GM18520 (cell line): ENCODE results near the gene ZSCAN31.

ENCODE experiments used
- ATAC-seq: cut with Tn5 transposase; IDR thresholded peaks from one replicate; pipeline ENCODE4 v1.9.1; 2021; ENCODE audit not compliant: unreplicated experiment

Gene ZSCAN31

DNA sequence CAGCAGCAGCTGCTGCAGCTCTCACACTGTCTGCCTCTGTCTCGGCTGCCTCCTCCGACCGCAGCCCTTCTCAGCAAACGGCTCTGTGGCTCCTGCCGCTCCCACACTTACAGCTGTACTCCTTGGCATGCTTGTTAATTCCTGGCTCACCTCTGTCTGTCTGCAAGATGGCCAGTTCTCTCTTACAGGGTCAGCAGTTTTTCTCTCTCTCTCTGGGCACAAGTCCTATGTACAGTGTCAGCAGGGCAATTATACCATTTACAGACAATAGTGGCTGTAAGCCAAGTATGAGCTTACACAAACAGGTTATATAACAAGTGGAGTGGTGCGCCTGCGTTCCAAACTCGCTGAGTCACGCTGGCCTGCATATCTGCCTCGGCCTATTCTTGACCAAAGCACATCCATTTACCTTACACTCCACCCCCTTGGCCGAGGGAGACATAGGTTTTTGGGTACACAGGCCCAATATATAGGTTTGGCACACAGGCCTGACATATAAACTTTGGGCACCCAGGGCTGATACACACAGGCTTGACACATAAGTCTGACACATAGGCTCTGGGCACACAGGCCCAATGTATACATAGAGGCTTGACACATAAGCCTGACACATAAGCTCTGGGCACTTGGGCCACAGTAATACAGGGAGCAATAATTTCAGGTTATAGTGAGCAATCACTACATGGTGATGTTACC, 18.2 kb upstream of the ZSCAN31 start:
- ATAC-seq: no peak

DNA sequence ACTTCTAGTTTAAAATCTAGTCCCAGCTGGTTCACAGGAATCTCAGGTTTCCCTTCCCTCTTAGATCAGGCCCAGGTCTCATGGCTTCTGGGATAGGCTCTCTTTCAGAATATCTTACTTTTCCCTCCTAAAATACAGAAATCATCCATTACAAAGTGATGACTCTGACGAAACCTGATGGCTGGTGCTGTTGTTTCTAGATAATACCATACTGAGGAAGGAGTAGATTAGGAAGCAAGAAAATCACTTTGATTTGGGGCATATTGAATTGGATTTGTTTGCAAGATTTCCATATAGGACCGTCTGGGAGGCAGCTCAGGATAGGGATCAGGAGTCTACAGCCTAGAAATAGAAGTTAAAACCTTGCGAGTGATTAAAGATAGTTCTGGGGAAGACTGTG, 17.4 kb upstream of the ZSCAN31 start:
- no peak for ATAC-seq

DNA sequence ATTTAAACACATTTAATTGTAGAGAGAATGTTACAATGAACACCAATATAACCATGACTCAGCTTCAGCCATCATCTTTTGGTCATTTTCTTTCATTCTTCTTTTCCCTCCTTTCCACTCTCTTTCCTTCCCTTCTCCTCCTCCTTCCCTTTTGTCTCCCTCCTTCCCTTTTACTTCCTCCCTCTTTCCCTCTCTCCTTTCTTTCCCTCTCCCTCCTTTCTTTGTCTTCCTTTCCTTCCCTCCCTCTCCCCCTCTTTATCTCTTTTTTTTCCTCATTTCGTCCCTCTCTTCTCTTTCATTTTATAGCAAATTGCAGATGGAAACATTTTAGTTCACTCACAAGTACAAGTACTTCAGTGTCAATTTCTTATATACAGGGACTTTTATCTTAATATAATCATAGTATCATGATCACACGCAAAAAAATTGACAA, 15.6 kb upstream of the ZSCAN31 start:
- no peak for ATAC-seq

DNA sequence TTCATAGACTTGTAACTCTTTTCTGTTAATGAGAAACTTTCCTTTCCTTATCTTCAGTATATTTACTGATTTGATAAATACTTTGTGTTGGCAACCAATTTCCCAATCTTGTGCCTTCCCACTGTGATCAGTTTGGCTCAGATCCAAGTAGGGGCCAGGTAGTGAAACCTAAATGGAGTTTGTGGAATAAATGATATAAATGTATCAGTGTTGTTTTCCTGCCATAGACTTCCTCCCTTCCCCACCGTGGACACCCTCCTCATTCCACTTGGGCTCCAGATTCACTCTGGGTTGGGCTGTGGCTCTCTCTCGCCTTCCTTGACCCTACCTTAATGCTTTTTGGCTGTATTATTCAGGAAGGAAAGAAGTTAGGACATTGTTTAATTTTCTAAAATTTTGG, 15.1 kb upstream of the ZSCAN31 start:
- no peak for ATAC-seq

DNA sequence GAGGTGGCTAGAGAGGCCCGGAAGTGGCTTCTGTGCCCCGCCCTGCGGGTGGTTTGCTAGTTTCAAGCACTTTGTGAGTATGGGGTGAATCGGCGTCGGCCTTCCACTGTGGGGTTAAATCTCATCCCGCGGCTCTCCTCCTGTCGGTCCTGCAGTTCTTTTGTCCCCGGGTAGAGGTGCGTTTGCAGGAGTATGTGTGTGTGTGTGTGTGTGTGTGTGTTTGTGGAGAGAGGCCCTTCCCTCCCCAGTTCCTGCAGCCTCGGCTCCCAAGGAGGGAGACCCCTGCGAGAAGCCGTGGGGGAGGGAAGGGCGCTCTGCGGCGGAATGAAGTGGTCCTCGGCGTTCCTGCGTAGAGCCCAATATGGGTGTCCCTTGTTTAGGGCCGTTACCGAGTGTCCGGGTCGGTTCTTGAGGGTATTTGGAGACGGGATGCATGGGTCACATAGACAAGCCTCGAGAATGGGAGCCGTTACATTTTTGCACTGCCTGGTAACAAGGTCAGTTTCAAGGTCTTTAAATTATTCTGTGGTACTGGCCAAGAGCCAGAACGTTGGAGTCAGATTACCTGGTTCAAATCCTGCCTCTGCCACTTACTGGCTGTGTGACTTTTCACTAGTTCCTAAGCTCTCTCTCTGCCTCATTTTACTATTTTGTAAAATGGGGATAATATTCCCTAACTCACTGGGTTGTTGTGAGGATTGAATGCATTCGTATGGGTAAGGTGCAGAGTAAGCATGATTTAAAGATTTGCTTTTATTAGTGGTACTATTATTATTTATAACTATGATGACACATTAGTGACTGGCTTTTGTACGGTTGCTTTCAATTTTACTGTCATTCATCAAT, 14.2 kb upstream of the ZSCAN31 start, which contains the start of gene ZKSCAN3:
TSS of gene ZKSCAN3 (plus strand) at position 56 of the 846 bp plus-strand sequence. CDS start 9,640 bp downstream, outside the sequence.
- peak; percentile 93 for ATAC-seq

DNA sequence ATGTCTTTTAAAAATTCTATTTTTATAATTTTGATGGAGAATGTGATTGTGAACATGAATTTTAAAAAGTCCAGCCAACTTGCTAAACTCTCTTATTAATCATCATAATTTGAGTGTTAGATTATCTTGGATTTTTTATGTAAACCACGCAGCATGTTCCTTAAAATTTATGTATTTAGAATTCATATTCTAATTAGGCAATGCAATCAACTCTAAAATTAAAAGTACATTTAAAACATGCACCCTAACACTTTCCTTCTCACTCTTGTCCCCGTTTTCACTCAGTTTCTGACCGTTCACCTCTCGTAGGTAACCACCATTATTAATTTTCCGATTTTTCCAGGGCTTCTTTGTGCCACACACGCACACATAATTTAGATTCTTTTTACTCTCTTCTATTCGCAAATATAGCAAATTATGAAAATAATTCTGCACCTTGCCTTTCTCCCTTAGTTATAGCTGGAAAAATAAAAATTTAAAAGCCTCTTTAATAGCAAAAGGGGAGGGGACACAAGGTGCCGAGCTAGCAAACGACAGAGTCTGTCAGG, 13.5 kb upstream of the ZSCAN31 start:
- no peak for ATAC-seq

DNA sequence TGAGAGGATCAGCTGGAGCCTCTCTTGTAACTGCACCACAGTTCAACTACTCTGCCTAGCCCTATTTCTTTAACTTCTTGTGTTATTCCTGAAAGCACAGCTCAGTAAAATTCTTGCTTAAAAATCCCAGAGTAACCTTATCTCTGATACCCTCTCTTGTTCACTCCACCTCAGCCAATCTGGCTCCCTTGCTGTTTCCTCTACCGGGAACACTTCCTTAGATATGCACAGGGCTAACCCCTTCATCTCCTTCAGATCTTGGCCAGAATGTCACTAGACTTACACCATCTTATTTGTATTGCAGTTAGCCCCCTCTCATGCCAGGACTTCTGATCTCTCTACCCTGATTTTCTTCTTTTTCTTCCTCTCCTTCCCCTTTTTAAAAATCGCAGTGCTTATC, 11.2 kb upstream of the ZSCAN31 start:
- ATAC-seq: no peak

DNA sequence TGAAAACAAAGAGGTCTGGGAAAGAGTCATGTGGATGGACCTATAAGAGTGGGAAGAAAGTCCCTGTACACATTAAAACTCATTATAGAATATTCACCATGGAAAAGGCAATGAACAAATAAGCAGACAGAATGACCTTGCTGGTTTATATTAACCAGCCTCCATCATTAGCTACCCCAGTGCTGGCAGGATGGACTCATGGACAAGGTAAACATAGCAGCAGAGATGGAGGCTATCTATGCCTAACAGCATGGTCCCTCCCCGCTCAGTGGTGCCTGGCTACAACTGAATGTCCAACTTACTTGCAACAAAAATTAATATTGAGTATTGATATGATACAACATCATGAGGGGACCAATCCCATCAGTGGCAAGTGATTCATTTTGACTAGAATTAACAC, 9.3 kb upstream of the ZSCAN31 start:
- no peak for ATAC-seq

DNA sequence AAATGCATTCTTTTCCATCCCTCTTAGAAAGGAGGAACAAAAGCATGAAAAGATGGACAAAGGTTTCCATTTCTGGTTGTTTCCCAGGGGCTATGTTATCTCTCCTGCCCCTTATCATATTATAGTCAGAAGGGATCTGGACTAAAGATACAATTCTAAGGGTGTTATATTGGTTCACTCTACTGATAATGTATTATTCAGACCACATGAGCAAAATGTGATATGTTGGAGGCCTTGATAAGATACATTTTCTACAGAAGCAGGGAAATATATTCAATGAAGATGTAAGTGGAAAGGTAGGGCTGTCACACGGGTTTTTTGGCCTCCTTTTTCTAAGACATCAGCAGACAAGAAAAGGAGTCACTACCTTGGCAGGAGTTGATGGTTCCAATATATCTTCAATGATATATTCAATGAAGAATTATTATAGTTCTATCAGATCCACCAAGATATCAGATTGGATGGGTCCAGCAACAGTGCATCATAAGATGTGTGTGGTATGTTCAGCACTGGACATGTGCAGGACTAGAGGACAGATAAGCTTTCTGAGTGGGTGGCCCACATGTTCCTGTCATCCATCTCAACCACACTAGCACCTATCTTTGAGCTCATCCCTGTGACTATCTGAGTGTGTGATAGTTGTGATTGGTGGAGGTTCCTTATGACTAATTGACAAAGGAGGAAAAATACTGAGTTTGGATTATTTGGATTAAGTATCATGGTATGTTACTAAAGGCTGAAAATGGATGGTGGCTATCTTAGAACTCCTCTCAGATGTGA, 8.1 kb upstream of the ZSCAN31 start:
- no peak for ATAC-seq

DNA sequence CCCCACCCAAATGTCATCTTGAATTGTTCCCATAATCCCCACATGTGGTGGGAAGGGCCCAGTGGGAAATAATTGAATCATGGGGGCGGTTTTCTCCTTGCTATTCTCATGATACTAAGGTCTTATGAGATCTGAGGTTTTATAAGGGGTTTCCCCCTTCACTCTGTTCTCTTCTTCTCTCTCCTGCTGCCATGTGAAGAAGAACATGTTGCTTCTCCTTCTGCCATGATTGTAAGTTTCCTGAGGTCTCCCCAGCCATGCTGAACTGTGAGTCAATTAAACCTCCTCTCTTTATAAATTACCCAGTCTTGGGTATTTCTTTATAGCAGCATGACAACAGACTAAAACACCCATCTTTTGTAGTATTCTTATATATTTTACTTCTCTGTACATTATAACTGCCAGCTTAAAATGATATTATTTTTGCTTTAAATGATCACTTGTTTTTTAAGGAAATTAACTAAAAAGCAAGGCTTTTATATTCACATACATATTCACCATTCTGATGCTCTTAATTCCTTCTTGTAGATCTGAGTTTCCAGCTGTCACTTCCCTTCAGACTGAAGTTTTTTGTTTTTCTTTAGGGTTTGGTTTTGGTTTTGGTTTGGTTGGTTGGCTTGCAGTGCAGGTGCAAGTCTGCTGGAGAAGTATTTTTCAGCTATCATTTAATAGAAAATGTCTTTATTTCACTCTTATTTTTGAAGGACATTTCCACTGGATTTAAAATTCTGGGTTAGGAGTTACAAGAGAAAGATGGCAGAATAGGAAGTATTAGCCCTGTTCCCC, 4.6 kb upstream of the ZSCAN31 start:
- no peak for ATAC-seq

DNA sequence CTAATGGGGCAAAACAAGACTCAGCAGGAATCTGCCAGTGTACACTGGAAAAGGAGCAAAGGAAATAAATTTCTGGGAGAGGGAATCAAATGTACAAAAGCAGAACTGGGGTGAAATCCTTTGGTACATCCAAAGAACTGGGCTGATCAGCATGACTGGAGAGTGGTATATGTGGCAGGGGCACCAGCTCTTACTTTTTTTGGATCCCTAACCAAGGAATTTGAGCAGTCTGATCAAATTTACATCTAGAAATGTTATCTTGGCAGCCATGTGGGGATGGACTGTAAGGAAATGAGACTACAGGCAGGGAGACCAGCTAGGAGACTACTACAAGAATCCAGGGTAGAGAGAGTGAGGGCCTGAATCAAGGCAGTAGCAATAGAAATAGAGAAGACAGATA, 1.2 kb upstream of the ZSCAN31 start:
- no peak for ATAC-seq

DNA sequence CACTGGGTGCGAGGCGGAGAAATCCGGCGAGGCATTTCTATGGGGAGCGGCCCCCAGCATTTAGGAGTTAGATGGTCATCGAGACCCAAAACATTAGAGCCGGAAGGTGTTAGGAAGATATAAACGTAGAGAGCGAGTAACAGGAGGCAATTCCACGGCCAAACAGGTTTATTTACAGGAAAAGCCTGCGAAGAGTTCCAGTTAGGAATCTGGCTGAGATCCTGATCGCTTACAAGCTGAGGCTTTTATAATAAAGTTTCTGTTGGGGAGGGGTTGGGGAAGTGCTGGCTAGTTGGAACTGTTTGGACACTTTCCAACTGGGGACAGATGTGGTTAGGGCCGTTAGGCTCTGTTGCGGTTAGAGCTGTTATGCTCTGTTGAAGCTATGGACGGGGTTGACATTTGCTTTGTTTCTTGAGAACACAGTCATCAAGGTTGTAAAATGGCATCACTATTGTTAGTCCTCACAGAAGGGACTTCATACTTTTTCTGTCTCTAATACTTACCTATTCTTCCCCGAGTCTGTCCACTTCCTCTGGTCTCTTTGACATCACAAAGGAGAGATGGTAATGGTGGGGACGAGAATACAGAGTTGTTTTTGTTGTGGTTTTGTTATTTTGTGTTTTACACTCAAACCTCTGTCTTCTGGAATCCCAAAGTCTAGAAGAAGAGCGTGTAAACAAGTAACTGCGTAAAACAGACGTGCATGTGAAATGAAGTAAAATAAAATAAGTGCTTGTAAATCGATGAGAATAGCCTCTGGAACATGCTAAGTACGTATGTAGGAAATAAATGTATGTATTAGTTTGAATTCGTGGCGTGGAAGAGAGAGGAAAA, 554 bp upstream of the ZSCAN31 start:
- no peak for ATAC-seq

DNA sequence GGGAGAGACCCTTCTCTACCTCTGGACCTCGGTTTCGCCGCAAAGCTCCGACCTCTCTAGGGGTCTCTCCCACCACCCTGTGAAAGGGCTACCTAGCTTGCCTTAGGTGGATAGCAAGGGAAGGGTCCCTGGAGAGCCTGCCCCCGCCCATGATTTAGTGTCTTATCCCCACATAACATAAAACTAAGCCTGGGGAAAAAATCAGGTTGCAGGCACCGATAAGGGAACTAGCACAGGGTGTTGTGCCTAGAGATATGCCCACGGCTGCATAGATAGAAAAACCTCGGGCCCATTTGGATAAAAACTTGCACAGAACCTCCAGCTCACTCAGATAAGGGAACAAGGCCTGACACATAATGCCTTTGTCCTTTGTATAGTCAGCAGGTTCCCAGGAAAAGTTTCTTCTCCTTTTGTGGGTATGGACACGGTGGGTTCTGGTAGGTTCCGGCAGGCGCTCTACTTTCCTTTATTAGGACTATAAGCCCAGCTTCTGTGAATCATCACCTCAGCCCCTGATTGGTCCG, 846 bp downstream of the ZSCAN31 start:
- ATAC-seq: no peak

DNA sequence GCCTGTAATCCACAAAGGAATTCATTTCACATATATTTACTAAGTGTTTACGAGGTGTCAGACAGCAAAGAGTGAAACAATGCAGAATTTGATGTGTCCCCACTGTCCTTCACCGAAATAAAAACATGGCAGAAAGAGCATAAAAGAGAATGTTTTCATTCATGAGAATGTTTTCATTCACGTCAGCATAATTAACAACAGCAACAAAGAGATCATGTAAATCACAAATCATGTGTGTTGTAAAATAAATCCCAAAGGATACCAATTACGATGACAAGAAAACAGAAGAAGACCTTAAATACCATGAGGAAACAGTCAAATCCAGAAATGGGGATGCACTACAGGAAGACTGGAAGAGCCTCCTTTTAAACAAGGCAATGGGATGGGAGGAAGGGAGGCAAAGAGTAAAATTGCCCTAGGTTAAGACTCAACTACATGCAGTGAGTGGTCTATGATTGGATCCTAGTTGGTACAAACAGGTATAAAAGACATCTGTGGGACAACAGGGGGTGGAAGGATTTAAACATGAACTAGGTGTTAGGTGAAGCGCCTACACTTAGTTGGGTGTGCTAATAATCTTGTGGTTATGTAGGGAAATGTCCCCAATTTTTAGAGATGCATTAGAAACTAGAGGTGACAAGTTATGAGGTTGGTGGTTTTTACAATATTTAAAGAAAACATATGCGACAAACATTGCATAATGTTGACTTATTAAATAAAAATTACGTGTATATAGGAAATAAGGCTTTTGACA, 1.5 kb downstream of the ZSCAN31 start:
- ATAC-seq: no peak

DNA sequence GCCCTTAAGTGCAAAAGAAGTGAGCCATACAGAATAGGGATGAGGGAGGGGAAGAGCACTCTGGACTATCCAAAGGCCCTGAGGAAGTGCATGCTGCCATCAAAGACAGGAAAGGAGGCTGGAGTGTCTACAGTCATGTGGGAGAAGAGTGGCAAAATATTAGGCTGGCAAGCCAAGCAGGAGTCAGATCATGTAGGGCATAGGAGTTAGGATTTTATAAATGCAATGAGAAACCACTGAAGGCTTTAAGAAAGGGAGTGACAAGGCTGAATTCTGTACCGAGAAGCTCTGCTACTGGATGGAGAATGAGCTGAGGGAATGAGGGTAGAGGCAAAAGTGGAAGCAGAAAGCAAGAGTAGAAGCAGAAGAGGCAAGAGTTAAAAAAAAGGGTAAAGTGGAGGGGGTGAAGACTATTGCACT, 2.3 kb downstream of the ZSCAN31 start:
- no peak for ATAC-seq

DNA sequence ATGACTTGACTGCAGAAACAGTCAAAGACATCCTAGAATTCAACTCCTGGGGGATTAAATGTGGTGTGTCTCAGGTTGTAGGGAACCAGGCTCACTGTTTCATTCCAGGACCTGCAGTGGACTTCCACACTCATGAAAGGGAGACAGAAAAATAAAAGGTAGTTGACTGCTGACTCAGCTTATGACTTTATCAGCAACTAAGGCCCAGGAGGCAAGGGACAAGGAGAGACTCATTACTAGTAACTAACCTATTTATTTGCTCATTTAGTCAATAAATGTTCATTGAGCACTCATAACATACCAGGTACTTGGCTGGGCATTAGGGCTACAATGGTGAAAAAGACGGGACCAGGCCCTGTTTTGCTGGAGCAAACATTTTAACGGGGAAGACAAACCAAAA, 2.9 kb downstream of the ZSCAN31 start:
- ATAC-seq: no peak

DNA sequence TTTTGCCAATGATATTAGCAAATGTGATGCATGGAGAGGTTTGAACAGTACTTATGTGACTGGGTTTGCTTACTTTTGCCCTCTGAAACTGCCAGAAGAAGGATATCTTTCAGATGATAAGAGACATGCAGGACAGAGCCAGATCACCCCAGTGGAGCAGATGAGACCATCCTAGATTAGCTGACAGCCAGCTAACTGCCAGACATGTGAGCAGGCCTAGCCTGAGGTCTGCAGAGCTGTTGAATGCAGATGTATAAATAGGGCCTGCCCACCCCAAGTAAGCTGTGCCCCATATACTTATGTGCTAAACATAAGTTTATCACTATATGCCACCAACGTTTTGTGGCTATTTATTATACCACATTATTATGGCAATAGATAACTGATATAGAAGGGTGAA, 5.9 kb downstream of the ZSCAN31 start:
- no peak for ATAC-seq

DNA sequence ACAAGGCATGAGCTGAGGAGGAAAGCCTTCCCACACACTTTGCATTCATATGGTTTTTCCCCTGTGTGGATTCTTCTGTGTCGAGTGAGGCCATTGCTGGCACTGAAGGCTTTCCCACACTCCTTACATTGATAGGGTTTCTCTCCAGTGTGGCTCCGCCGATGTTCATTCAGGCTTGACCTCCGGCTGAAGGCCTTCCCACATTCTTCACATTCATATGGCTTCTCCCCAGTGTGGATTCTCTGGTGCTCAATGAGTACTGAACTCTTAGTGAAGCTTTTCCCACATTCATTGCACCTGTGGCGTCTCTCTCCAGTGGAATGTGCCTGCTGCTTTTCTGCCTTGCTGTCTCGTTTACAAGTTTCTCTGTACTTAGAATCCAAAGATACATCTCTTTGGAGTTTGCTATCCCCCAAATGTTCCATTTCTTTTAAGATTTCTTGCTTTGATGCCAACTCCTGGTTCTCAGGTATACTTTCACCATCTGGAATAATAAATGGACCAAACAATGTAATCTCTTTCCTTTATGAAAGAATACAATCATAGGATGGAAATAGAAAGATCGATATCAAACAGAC, 9.5 kb downstream of the ZSCAN31 start:
- no peak for ATAC-seq
